Putamen (tissue), 1 donor: Measurements from ENCODE around the gene MASP2.
"Not testable (repeated sequence)": the region's sequence is repeated elsewhere in the genome, so short reads cannot be mapped to it uniquely, and the experiment has no call there.

Experiments
- DNase-seq: peaks from one replicate; pipeline ENCODE4 v3.0.0-alpha.2; 2016; ENCODE audit warnings: low spot score

The MASP2 gene

DNA sequence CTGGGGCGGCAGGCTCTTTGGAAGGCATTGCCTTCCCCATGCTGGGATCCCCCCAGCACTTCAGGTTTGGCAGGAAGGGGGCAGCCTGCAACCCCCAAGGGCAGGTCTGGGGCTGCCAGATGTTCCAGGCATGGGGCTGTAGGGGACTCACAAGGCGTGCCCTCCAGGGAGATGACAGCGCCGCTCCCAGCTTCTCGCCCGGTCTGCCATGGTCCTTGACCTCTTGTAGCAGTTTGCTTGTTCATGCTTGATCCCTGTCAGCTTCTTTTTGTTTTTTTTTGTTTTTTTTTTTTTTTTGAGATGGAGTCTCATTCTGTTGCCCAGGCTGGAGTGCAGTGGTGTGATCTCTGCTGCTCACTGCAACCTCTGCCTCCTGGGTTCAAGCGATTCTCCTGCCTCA is 56.2 kb downstream of the MASP2 start:
- no peak for DNase-seq

DNA sequence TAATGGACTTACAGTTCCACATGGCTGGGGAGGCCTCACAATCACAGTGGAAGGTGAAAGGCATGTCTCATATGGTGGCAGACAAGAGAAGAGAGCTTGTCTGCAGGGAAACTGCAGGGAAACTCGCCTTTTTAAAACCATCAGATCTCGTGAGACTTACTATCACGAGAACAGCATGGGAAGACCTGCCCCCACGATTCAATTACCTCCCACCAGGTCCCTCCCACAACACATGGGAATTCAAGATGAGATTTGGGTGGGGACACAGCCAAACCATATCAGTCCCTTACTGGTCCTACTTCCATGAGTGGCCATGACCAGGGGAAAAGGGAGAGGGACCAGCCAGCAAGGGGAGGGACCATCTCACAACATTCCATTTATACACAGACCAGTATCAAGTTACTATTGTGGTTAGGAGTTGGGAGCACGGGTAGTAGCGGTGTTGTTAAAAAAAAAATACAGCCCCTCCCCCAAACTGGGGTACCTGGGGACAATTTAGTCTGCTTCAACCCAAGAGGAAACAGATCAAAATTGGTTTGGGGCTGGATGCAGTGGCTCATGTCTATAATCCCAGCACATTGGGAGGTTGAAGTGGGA is 57.0 kb downstream of the MASP2 start:
- DNase-seq: not testable (repeated sequence)

DNA sequence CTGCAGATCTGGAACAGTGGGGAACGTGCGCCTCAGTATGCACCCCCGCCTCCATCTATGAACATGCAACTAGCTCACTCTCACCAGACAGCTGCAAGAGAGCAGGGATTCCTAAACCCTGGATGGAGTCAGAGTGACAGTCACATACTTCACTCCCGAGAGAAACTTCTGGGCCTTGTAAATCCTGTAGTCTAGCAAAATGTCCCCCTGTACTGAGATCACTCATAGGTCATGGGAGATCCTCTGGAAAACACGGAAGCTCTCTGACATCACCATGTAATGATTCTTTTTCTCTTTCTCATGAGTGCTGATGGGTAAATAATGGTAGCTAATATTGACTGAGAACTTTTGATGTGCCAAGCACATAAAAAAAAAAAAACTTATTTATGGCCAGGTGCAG is 57.9 kb downstream of the MASP2 start:
- no peak for DNase-seq

DNA sequence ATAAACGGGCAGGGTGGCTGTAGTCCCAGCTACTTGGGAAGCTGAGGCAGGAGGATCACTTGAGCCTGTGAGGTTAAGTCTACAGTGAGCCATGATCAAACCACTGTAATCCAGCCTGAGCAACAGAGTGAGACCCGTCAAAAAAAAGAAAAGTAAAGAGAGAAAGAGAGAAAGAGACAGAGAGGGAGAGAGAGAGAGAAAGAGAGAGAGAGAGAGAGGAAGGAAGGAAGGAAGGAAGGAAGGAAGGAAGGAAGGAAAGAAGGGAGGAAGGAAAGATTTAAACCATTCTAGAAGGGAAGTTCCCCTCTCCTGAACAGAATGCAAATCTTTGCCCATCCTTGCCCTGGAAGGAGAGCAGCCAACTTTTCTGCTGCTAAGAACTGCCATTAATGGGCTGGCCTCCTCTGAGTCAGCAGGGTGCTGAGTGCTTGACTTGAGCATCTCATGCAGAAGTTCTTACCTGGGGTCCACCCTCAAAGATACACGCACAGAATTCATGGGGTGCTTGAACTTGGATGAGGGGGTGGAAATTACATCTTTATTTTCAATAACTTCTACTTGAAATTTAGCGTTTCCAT is 59.1 kb downstream of the MASP2 start:
- no peak for DNase-seq

DNA sequence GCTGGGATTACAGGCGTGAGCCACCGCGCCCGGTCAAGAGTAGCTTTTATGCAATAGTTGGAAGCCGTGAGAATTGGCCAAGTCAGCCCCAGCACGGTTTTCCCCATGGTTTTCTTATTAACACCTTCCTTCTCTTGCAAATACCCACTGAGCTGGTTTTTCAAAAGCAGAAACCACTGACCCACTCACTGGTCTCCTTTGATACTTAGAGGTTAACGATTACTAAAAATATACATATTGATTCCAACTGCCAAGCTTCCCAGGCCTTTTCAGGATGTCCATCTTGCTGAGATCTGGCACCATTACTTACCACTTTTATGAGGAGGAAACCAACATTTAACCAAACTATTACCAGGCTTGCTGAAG is 60.5 kb downstream of the MASP2 start:
- DNase-seq: no peak

DNA sequence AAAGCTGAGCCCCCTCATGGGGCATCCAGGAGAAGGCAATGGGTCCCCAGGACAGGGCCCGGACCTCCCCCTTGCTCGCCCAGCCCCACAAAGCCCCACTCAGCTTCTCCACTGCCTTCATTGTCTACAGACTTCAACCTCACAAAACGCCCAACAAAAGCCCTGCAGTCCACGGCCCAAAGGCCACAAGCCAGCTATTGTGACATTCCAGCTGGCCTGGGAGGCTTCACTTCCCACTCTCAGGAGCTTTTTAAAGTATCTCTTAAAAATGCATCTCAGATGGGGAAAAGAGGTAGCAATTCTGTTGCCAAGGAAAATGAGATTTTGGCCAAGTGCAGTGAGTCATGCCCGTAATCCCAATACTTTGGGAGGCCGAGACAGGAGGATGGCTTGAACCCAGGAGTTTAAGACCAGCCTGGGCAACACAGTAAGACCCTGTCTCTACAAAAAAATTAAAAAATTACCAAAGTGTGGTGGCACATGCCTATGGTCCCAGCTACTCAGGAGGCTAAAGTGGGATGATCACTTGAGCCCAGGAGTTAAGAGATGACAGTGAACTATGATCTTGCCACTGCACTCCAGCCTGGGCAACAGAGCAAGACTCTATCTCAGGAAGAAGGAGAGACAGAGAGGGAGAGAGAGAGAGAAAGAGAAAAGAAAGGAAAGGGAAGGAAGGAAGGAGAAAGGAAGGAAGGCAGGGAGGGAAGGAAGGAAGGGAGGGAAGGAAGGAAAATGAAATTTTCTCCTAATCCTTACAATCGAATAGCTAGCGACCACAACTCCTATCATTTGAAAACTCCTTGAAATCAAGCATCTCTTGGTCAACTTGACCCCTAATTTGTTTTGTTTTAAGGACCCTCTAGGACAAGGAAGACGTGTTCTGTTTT is 66.0 kb downstream of the MASP2 start:
- DNase-seq: peak; percentile 92

DNA sequence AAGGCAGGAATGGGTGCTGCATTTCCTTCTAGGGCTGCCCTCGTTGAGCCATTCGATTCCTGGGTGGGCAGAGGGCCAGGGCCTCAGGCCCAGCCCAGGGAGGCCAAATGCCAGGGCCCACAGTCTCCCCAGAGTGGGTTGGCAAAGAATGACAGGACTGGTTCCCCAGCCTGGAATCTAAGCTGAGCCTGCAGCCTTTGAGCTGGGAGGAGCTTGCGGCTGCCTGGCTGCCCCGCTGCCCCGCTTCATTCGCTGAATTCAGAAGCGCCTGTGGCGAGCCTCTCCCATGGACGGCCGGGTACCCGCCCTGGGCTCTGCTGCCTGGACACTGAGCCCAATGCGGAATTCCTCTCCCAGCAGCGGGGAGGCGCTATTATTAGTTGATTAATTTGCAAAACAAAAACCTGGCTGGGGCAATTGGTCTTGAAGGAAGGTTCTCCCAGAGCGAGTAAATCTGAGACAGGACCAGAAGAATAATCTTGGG is 66.9 kb downstream of the MASP2 start:
- peak; percentile 95 for DNase-seq

DNA sequence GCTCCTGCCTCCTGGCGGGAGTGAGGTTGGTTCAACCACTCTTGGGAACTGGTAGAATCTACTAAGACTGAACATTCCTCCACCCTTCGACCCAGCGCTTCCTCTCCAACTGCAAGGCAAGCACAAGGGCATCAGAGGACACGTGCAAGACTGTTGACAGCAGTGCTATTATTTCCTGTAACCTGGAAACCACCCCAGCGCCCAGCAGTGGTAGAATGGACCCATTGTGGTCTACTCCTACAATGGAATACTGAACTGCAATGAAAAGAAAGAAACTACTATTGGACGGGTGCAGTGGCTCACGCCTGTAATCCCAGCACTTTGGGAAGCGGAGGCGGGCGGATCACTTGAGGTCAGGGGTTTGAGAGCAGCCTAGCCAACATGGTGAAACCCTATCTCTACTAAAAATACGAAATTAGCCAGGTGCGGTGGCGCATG is 67.5 kb downstream of the MASP2 start:
- peak; percentile 92 for DNase-seq

DNA sequence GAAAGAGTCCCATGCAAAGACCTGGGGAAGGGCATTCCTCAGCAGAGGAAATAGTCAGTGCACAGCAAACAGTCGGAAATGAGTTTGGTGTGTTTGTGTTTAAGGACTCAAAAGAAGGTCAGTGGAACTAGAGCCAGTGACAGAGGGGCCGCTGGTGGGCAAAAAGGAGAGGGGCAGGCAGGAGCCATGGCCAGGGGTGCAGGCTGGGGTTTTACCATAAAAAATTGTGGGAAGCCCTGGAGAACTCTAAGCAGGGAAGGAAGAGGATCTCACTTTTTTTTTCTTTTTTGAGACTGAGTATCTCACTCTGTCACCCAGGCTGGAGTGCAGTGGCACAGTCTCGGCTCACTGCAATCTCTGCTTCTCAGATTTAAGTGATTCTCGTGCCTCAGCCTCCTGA is 68.3 kb downstream of the MASP2 start:
- no peak for DNase-seq
